HepG2 (cell line): ENCODE data around the gene PARN. TPM values are rescaled to one million over a fixed set of nuclear protein-coding genes. Genes with fewer than 3 reads are reported as not detected.

Source experiments
- ATAC-seq: fragments of 200-7000 bp; cut with Tn5 transposase; 3 replicates; pipeline ENCODE4 v1.9.1; 2020; ENCODE audit warnings: mild to moderate bottlenecking, moderate library complexity
- BruUV-seq: library from RNA; stranded (reverse); fragments of 400-500 nt; replicated peaks from 2 replicates; lab custom pipeline; 2021; lab: Mats Ljungman, UMichigan
- CTCF ChIA-PET: fragments of 300-600 bp; formaldehyde crosslinking; extraction: SDS; loops from one replicate; lab custom pipeline; 2021; ENCODE audit warnings: low total read pairs, inconsistent platforms, low intra/inter-chr PET ratio; lab: Yijun Ruan, JAX
- POLR2A ChIA-PET: fragments of 350-600 bp; sonication (Branson Sonifier 250); formaldehyde crosslinking; loops from one replicate; lab custom pipeline; 2020; ENCODE audit warnings: antibody characterized with exemption, inconsistent platforms; lab: Yijun Ruan, JAX
- DNase-seq: peaks from one replicate; pipeline ENCODE4 v3.0.0-alpha.2; 2015; ENCODE audit warnings: low spot score
- FAIRE-seq: peaks from 3 replicates; lab custom pipeline; 2011; peaks lifted over from hg19 to GRCh38; lab: Jason Lieb, UNC
- H2AFZ ChIP-seq: one replicate; pipeline ENCODE4 v1.6.1; 2011; ENCODE audit warnings: low read length, inconsistent platforms
- H3K27ac ChIP-seq: fragments of 300-600 bp; 3 replicates; pipeline ENCODE4 v1.8.0; 2011; ENCODE audit warnings: mixed run types, mild to moderate bottlenecking, mixed read lengths, low read length, inconsistent platforms; ENCODE audit not compliant: insufficient read depth; ENCODE audit errors: extremely low read length
- H3K27me3 ChIP-seq, 2 experiments: fragments of 200-600 bp in 1 of 2; 2 replicates in 1 of 2; 3 replicates in 1 of 2; pipeline versions ENCODE4 v1.6.0 to v1.8.0; 2011; ENCODE audit warnings: low read length in 2 of 2, mild to moderate bottlenecking in 2 of 2, moderate library complexity in 2 of 2, inconsistent platforms in 1 of 2; ENCODE audit not compliant: insufficient read depth in 2 of 2, control insufficient read depth in 1 of 2
- H3K36me3 ChIP-seq, 2 experiments: fragments of 200-600 bp in 1 of 2; replicated peaks in 1 of 2; 2 replicates in 1 of 2; 3 replicates in 1 of 2; pipeline versions ENCODE4 v1.5.1 to v1.8.0; 2011; ENCODE audit warnings: low read length in 2 of 2, inconsistent platforms in 1 of 2; ENCODE audit not compliant: insufficient read depth in 2 of 2, control insufficient read depth in 1 of 2
- H3K4me1 ChIP-seq: 2 replicates; pipeline ENCODE4 v1.5.1; 2012; ENCODE audit warnings: low read length, inconsistent platforms; ENCODE audit not compliant: insufficient read depth
- H3K4me2 ChIP-seq: 2 replicates; pipeline ENCODE4 v1.6.0; 2011; ENCODE audit warnings: low read depth, low read length, inconsistent platforms
- H3K4me3 ChIP-seq, 3 experiments: fragments of 200-600 bp in 1 of 3; sonication (generic), shearing (Covaris generic) in 1 of 3; replicated peaks in 1 of 3; 2 replicates each; pipeline ENCODE4 v1.5.1; 2011 to 2016; ENCODE audit warnings: low read length in 3 of 3, inconsistent platforms in 2 of 3, low read depth in 2 of 3, mild to moderate bottlenecking in 2 of 3, control low read depth in 1 of 3, mixed read lengths in 1 of 3; ENCODE audit not compliant: insufficient read depth in 1 of 3
- H3K79me2 ChIP-seq: one replicate; pipeline ENCODE4 v1.6.1; 2011; ENCODE audit warnings: low read length, inconsistent platforms; ENCODE audit not compliant: insufficient read depth
- H3K9ac ChIP-seq: 2 replicates; pipeline ENCODE4 v1.6.0; 2011; ENCODE audit warnings: mild to moderate bottlenecking, low read depth, low read length, inconsistent platforms; ENCODE audit not compliant: insufficient read depth
- H3K9me3 ChIP-seq: 2 replicates; pipeline ENCODE4 v1.5.1; 2012; ENCODE audit warnings: mild to moderate bottlenecking, low read length
- H4K20me1 ChIP-seq: 2 replicates; pipeline ENCODE4 v1.6.0; 2011; ENCODE audit warnings: inconsistent platforms, mild to moderate bottlenecking, low read length, moderate library complexity; ENCODE audit not compliant: insufficient read depth
- CBX5 ChIP-seq: sonication (generic); formaldehyde crosslinking; IDR thresholded peaks from 2 replicates; pipeline ENCODE4 v1.4.0; 2020; ENCODE audit warnings: missing genetic modification reagents, borderline replicate concordance
- FOXC1 ChIP-seq: sonication (generic); formaldehyde crosslinking; IDR thresholded peaks from 2 replicates; pipeline ENCODE4 v1.8.0; 2022; ENCODE audit warnings: mild to moderate bottlenecking, missing genetic modification reagents, borderline replicate concordance
- FOXP1 ChIP-seq, 2 experiments: fragments of 450-650 bp in 1 of 2; IDR thresholded peaks; 2 replicates each; pipeline ENCODE4 v1.6.1; 2017 to 2018; ENCODE audit warnings: antibody characterized with exemption in 1 of 2
- HMGA1 ChIP-seq: sonication (generic); formaldehyde crosslinking; conservative IDR thresholded peaks from 2 replicates; pipeline ENCODE4 v1.4.0; 2020; ENCODE audit warnings: missing genetic modification reagents
- MBNL3 ChIP-seq: fragments of 250-450 bp; sonication (Bioruptor Pico); conservative IDR thresholded peaks from 2 replicates; pipeline ENCODE4 v1.8.0; 2022; ENCODE audit warnings: mild to moderate bottlenecking, inconsistent platforms
- MEIS2 ChIP-seq: sonication (generic); formaldehyde crosslinking; IDR thresholded peaks from 2 replicates; pipeline ENCODE4 v1.9.0; 2021; ENCODE audit warnings: mild to moderate bottlenecking, missing genetic modification reagents
- PHF21A ChIP-seq: sonication (generic); formaldehyde crosslinking; IDR thresholded peaks from 2 replicates; pipeline ENCODE4 v1.5.0; 2020; ENCODE audit warnings: mild to moderate bottlenecking, missing genetic modification reagents
- PHF5A ChIP-seq: IDR thresholded peaks from one replicate; pipeline ENCODE4 v1.6.1; 2018; ENCODE audit warnings: low read depth, missing genetic modification reagents; ENCODE audit not compliant: unreplicated experiment
- POGZ ChIP-seq: sonication (generic); formaldehyde crosslinking; IDR thresholded peaks from 2 replicates; pipeline ENCODE4 v1.4.0; 2020; ENCODE audit warnings: mild to moderate bottlenecking, missing genetic modification reagents
- RARA ChIP-seq: IDR thresholded peaks from 2 replicates; pipeline ENCODE4 v1.6.1; 2016; ENCODE audit warnings: missing genetic modification reagents, missing compliant biosample characterization
- RBM22 ChIP-seq: fragments of 200-400 bp; formaldehyde crosslinking; optimal IDR thresholded peaks from 2 replicates; pipeline ENCODE3; 2017; ENCODE audit warnings: mild to moderate bottlenecking, low read length, moderate library complexity
- RXRA ChIP-seq: sonication (generic); formaldehyde crosslinking; IDR thresholded peaks from 2 replicates; pipeline ENCODE4 v1.5.1; 2020; ENCODE audit warnings: missing genetic modification reagents
- RXRB ChIP-seq: IDR thresholded peaks from 2 replicates; pipeline ENCODE4 v1.6.1; 2016; ENCODE audit warnings: borderline replicate concordance, missing genetic modification reagents, missing compliant biosample characterization
- ZGPAT ChIP-seq: IDR thresholded peaks from 2 replicates; pipeline ENCODE4 v1.6.1; 2016; ENCODE audit warnings: mild to moderate bottlenecking
- ZMYM3 ChIP-seq: sonication (generic); formaldehyde crosslinking; IDR thresholded peaks from 2 replicates; pipeline ENCODE4 v1.5.1; 2020; ENCODE audit warnings: mild to moderate bottlenecking, missing genetic modification reagents
- ZNF10 ChIP-seq: sonication (generic); formaldehyde crosslinking; IDR thresholded peaks from 2 replicates; pipeline ENCODE4 v1.4.0; 2020; ENCODE audit warnings: mild to moderate bottlenecking, low read depth, missing genetic modification reagents, borderline replicate concordance
- ZNF230 ChIP-seq: sonication (generic); formaldehyde crosslinking; IDR thresholded peaks from 2 replicates; pipeline ENCODE4 v1.4.0; 2020; ENCODE audit warnings: mild to moderate bottlenecking, missing genetic modification reagents
- ZNF280D ChIP-seq: sonication (generic); formaldehyde crosslinking; IDR thresholded peaks from 2 replicates; pipeline ENCODE4 v1.5.1; 2020; ENCODE audit warnings: mild to moderate bottlenecking, missing genetic modification reagents
- ZNF580 ChIP-seq: IDR thresholded peaks from 2 replicates; pipeline ENCODE4 v1.6.1; 2016; ENCODE audit warnings: low read depth, borderline replicate concordance
- ZNF598 ChIP-seq: sonication (generic); formaldehyde crosslinking; IDR thresholded peaks from 2 replicates; pipeline ENCODE4 v1.5.1; 2020; ENCODE audit warnings: mild to moderate bottlenecking, missing genetic modification reagents, borderline replicate concordance
- ZNF619 ChIP-seq: sonication (generic); formaldehyde crosslinking; IDR thresholded peaks from 2 replicates; pipeline ENCODE4 v1.4.0; 2020; ENCODE audit warnings: mild to moderate bottlenecking, missing genetic modification reagents
- WGBS: methylation state at CpG from one replicate; pipeline ENCODE4 v1.1.6; 2017; ENCODE audit warnings: low lambda C conversion rate; 5-methylcytosine and 5-hydroxymethylcytosine counted together
- in situ Hi-C: cut with HindIII; loops from 2 replicates; pipeline ENCODE4 v1.10.0; 2017; ENCODE audit warnings: low pct_unique_long_range_greater_than_20kb; ENCODE audit not compliant: extremely low pct_ligation_motif_present
- intact Hi-C: fragments of 100-400 bp; cut with micrococcal nuclease; formaldehyde crosslinking; loops from one replicate; pipeline ENCODE4 v1.10.0; 2022; ENCODE audit not compliant: unreplicated experiment
- polyA plus RNA-seq, 8 experiments: library from polyadenylated mRNA; depleted of rRNA in 3 of 8; stranded (reverse) in 7 of 8; unstranded in 1 of 8; fragments of >200 nt; fragmentation: Illumina TruSeq in 4 of 8; extraction: Trizol in 4 of 8; gene quantifications; 2 replicates each; pipeline versions ENCODE4 v1.2.1 to v1.2.3, GENCODE V29; 2011 to 2016; ENCODE audit warnings: low read depth in 4 of 8, missing spikeins in 1 of 8, mixed read lengths in 1 of 8; ENCODE audit not compliant: insufficient read depth in 1 of 8
- total RNA-seq, 5 experiments: library from RNA; depleted of rRNA; stranded (reverse); fragments of >200 nt; fragmentation: Illumina TruSeq; extraction: Trizol; gene quantifications; 2 replicates each; pipeline ENCODE4 v1.2.3, GENCODE V29; 2016; ENCODE audit warnings: low read depth in 1 of 5

Gene PARN
- total and polyA plus RNA-seq, 2 of the 13 experiments (the other 11 are each of a cell fraction or from before 2014, with no cell fraction given), result 13.3 to 47.6 TPM

- peaks cover 0 to 4% of the 10 kb centered on the region in 2 experiments; a peak in 1 of 5 replicates for H3K36me3 ChIP-seq
- H3K27me3 ChIP-seq, result no peaks in the 10 kb centered on the region
- FAIRE-seq, result peak; percentile 44
- ChIA-PET POLR2A (interaction anchor here (0.5 to 1.5 kb wide), 8 partner anchors 13 to 188 kb away, joined by 3 to 8 read pairs (median 5); no protein-coding TSS in a partner anchor), CTCF (no interaction called here)
- H3K4me1 ChIP-seq, result peaks cover 58% of the 10 kb centered on the region
- BruUV-seq, result no TSS peak
- H3K79me2 ChIP-seq, result no peaks in the 10 kb centered on the region
- no peak overlapping the region for H3K4me3 ChIP-seq
- H3K9me3 ChIP-seq, result peaks cover 3% of the 10 kb centered on the region; the same call in 1 of the 2 replicates
- DNase-seq, result peak; percentile 74
- in situ Hi-C loops (no loop called here), intact Hi-C loops (no loop called here)
- H4K20me1 ChIP-seq, result no peaks in the 10 kb centered on the region
- WGBS, result 21% methylated on average over 5 of the region's 5 CpGs
- peak; percentile 86 for ATAC-seq
- H3K9ac ChIP-seq, result no peak overlapping the region
- H3K27ac ChIP-seq, result peak overlapping the region; percentile 38
- peak overlapping the region; percentile 53 for H3K4me2 ChIP-seq
- no peak overlapping the region for H2AFZ ChIP-seq
- TF ChIP-seq POGZ (CRISPR knock-in tag), result peak; percentile 65; the same call in 1 of the 2 replicates
- TF ChIP-seq ZGPAT (CRISPR knock-in tag), result peak; percentile 35; the same call in 1 of the 2 replicates
- TF ChIP-seq ZNF598 (CRISPR knock-in tag), result peak; percentile 32; the same call in 1 of the 2 replicates
- peak; percentile 72; the same call in 1 of the 2 replicates for TF ChIP-seq CBX5 (CRISPR knock-in tag)
- no peak for TF ChIP-seq FOXP1 (IDR thresholded peaks at IDR 0.05)
- peak; percentile 78 for TF ChIP-seq FOXP1 (CRISPR knock-in tag; IDR thresholded peaks at IDR 0.05)
- no peak for TF ChIP-seq PHF5A
- peak; percentile 62; the same call in 1 of the 2 replicates for TF ChIP-seq RXRA (CRISPR knock-in tag)
- TF ChIP-seq FOXC1, result 0 out of 2 replicates have a peak, but pooled peaks have one; percentile 41
- peak; percentile 57; the same call in 1 of the 2 replicates for TF ChIP-seq ZMYM3 (CRISPR knock-in tag)
- no peak for TF ChIP-seq ZNF619 (CRISPR knock-in tag)
- TF ChIP-seq PHF21A (CRISPR knock-in tag), result peak; percentile 66; the same call in 1 of the 2 replicates
- TF ChIP-seq HMGA1 (CRISPR knock-in tag), result no peak
- peak; percentile 89 for TF ChIP-seq RARA (CRISPR knock-in tag)
- peak; percentile 71 for TF ChIP-seq RBM22
- peak; percentile 79 for TF ChIP-seq RXRB (CRISPR knock-in tag)
- TF ChIP-seq MBNL3 (CRISPR knock-in tag), result no peak
- TF ChIP-seq ZNF10, result no peak
- peak; percentile 61; the same call in 1 of the 2 replicates for TF ChIP-seq MEIS2 (CRISPR knock-in tag)
- TF ChIP-seq ZNF230 (CRISPR knock-in tag), result no peak
- TF ChIP-seq ZNF580 (CRISPR knock-in tag), result peak; percentile 64; the same call in 1 of the 2 replicates
- TF ChIP-seq ZNF280D (CRISPR knock-in tag), result 0 out of 2 replicates have a peak, but pooled peaks have one; percentile 31
Observed at GRCh38 chr16:14473488-14473887, 156.6 kb downstream of the PARN start.
